ENCODE data around the gene PMAIP1.

DNA sequence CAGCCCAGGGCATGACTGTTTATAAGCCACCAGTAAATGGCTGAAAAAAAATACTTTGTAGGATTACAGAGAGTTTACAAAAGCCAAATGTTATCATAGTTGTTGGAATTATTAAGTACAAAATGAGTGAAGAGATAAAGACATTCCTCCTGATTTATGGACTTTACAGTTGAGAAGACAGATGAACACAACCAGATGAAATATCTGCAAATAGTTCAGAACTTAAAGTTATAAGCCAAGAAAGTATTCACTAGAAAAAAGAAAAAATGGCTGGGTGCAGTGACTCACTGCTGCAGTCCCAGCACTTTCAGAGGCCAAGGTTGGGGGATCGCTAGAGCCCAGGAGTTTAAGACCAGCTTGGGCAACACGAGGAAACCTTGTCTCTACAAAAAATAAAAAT lies 11.2 kb downstream of the PMAIP1 start:
- no peak for TF ChIP-seq POLR2A (IDR thresholded peaks at IDR 0.05)
- TF ChIP-seq POLR2AphosphoS5 (IDR thresholded peaks at IDR 0.05): no peak
- TF ChIP-seq, protein P1, sequence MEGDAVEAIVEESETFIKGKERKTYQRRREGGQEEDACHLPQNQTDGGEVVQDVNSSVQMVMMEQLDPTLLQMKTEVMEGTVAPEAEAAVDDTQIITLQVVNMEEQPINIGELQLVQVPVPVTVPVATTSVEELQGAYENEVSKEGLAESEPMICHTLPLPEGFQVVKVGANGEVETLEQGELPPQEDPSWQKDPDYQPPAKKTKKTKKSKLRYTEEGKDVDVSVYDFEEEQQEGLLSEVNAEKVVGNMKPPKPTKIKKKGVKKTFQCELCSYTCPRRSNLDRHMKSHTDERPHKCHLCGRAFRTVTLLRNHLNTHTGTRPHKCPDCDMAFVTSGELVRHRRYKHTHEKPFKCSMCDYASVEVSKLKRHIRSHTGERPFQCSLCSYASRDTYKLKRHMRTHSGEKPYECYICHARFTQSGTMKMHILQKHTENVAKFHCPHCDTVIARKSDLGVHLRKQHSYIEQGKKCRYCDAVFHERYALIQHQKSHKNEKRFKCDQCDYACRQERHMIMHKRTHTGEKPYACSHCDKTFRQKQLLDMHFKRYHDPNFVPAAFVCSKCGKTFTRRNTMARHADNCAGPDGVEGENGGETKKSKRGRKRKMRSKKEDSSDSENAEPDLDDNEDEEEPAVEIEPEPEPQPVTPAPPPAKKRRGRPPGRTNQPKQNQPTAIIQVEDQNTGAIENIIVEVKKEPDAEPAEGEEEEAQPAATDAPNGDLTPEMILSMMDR (IDR thresholded peaks at IDR 0.05): no peak
